ENCODE measurements around the gene THAP4.
A peak's percentile ranks its signal among the peaks of the same experiment; 100 is the strongest.

THAP4 gene

GRCh38 chr2:241542278-241542605, 94.7 kb downstream of the THAP4 start:
- no peak for DNase-seq

DNA sequence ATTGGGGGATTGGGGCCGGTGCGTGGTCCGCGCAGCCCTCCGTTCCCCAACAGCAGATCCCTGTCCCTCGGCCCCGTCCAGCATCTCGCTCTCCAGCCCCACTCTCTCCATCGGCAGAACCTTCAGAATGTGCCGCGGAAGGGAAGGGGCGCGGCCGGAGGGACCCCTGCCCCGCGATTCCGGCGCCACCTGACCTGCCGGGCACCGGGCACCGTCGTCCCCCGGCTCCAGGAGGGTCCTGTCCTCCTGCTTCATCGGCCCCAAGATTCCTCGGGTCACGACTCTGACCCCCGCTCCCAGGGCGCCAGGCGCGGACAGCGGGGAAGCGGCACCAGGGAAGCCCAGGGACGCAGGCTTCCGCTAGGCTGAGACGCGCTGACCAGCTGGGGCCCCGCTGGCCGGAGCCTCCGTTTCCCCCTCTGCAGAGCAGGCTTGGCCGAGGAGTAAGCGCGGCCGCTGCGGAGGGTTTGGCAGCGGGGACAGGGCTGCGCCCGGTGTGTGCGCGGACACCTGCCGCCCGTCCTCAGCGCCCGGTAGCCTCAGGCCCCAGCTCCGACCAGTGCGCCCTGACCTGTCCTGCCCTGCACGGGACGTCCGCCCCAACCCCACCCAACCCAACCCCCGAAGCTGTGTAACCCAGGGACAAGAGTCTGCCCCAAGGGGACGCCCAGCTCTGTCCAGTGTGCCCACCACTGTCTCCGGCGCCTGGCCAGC, 95.2 kb downstream of the THAP4 start:
- DNase-seq: no peak

GRCh38 chr2:241540771-241541561, 96.0 kb downstream of the THAP4 start:
- DNase-seq: peak; percentile 10

- no peak for DNase-seq
Observed at GRCh38 chr2:241540401-241540770, 96.6 kb downstream of the THAP4 start.

GRCh38 chr2:241539616-241540374, 97.2 kb downstream of the THAP4 start:
- DNase-seq: no peak

GRCh38 chr2:241538838-241539615, 97.9 kb downstream of the THAP4 start:
- DNase-seq: no peak

- DNase-seq: no peak
Observed at GRCh38 chr2:241535871-241536655, 100.9 kb downstream of the THAP4 start.

DNA sequence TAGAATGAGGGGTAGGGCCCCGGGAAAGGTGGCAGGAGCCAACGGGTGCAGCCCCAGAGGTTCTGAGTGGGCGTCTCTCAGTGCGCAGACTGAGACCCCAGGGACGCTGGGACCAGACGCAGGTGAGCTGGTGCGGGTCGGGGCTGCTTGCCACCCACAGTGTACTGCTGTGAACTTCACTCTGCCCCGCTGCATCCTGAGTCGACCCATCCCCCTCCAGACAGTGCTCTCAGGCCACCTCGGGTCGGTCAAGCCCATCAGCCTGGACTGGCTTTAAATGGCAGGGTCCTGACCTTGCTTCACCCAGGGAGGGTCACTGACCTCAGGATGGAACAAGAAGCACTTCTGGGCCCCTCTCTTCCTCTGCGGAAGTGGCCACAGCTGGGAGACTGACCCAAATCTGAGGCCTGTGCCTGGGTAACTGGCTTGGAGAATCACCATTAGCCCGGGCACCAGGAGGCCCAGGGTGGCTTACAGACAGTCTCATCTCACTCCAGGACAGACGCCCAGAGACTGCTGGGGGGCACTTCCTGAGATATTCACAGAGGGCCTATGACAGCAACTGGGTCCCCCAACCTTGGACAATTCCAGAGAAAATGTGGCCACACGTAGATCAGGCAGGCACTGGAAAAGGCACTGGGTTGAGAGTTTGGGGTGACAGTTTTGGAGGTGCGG, 102.1 kb downstream of the THAP4 start:
- DNase-seq: no peak
